GM18873 (cell line): ENCODE measurements around the gene NKX2-4.
"Not testable (repeated sequence)": the region's sequence is repeated elsewhere in the genome, so short reads cannot be mapped to it uniquely, and the experiment has no call there.

Source experiments
- ATAC-seq: cut with Tn5 transposase; IDR thresholded peaks from one replicate; pipeline ENCODE4 v1.9.1; 2021; ENCODE audit warnings: mild to moderate bottlenecking, moderate library complexity, moderate number of reproducible peaks; ENCODE audit not compliant: unreplicated experiment, low FRiP score

The NKX2-4 gene

DNA sequence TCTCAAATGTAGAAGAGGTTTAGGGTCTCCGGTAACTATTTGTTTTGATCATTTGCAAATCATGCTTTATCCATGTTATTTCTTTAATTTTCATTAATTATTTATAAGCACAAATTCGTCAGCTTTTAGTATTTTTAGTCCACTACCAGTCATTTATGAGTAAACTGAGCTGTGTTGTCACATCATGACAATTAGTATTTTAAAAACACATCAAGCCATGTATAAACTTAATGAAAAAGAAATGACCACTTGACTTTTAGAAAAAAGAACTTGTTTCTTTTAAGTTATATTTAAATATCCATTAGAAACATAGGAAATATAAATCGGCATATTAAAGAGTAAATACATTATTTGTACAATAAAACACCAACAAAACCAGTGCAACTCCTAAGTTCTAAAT is 2.8 kb downstream of the NKX2-4 start:
- no peak for ATAC-seq

DNA sequence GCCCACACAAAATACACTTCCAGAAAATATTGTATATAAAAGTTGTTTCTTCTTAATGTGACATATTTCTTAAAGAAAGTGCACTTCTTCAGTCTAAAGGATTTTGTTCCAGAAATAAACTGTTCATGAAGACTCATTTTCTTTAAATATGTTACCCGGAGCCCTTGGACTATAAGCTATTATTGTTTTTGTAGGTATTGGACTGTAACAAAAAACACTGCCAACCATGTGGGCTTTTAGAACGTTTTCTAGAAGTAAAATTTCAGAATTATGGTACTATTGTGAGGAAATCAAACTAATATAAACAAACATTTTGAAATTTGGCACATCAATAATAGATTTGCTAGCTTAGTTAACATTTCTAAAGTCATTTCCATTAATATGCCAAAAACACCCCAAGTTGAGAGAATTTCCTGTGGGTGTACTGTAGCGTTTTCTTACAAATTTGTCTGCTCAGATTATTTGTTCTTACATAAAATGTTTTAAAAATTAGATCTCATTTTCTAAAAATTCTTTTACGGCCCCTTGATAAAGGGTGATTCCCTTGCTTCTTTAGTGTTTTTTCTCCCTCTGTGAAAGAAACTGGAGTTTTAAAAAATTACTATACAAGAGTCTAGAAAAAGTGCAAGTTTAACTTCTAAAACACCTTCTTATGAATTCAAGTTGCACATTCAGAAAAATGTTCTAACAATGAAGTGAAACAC is 3.4 kb downstream of the NKX2-4 start:
- no peak for ATAC-seq

DNA sequence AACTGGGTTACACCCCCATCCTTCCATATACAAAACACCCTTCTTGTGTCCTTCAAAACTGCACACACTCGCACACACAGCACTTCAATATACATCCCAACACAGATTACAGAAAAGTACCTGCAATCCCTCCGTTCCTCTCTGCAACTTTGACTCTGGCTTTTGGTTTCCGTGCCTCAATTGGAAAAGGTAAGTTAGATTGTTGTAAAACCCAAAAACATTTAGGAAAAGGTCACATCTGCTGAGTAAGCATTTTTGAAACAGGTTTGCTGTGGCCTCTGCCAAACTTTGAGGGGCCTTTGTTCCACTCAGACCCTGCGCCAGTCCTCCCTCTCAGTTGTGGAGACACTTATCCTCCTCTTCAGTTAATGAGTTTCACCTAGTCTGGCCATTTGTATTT is 4.2 kb downstream of the NKX2-4 start:
- ATAC-seq = no peak

DNA sequence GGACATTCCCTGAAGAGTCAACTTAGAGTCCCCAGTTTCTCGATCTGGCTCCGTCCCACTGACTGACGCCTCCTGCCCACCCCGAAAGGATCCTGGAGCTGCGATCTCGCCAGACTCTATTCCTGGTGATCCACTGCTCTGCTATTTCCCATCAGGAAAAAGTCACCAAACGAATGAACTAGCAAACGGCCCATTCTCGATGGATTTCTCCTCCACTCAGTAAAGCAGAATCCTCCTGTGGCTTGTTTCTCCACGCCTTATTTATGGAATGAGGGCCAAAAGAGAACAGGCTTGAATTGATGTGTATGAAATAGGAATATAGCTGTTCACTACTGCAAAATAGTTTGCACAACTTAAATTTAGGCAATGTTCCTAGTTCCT is 5.4 kb downstream of the NKX2-4 start:
- no peak for ATAC-seq

DNA sequence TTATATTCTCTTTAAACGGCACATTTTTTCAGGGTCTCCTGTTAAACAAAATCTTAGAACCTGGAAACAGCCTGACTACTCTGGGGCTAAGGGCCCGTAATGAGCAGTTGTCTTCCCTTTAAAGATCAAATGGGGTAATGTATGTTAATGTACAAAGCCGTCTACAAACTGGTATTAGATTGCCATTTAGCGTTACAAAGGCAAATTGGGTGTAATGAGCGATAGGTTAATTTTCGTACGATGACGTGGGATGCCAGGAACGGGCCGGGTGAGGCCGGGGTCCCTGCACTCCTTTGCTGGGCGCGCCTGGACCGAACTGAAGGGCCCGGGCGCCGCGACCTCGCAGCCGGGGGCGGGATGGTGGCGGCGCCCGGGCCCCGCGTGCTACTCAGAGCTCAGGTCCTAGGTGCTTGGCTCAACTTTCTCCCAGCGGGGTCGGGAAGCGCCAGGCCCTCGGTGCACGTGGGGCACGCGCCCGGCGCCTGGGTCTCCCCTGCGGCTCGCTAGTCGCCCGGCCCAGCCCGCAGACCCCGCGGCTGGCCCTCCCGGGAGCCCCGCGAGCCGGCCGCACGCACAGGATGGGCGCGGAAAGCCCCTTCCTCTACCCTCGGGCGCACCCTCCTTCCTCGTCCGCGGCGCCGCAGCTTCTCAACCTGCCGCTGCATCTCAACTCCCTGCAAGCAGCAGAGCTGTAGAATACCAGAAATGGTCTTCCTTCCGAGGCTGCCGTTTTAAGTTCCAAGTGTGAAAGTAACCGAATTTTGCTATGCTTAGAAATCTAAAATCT is 5.9 kb downstream of the NKX2-4 start:
- no peak for ATAC-seq

DNA sequence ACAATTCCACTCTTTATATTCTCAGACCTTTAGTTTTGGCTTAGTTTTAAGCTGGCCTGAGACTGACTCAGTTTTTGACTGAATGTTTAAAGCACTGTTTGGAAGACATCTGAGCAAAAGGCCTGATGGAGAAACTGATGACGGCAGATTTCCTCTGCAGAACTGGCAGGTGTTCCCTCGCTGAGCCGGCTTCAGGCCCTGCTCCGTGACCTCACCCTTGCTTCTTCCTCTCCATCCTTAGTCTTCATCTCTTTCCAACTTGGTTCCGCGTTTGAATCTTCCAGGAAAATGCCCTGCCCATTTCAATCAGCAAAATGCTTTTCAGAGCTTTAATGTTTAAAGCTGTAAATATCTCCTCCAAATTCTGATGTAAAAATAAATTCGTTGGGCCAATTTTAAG is 6.6 kb downstream of the NKX2-4 start:
- ATAC-seq = no peak

DNA sequence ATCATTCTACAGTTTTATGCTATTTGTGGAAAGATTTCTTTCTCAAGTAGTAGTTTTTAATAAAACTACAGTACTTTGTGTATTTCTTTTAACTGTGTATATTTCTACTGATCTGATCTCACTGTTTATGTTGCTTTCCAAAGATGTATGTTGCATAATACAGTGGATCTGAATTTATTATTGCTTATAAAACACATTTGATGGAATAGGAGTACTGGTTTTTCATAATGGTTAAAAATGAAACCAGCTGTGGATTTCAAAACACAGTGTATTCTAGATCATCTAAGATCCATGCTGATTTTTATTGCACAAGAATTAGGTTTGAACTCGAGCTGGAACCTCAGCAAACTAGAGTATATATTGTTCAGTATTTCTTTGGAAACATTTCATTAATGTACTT is 8.0 kb downstream of the NKX2-4 start:
- no peak for ATAC-seq

DNA sequence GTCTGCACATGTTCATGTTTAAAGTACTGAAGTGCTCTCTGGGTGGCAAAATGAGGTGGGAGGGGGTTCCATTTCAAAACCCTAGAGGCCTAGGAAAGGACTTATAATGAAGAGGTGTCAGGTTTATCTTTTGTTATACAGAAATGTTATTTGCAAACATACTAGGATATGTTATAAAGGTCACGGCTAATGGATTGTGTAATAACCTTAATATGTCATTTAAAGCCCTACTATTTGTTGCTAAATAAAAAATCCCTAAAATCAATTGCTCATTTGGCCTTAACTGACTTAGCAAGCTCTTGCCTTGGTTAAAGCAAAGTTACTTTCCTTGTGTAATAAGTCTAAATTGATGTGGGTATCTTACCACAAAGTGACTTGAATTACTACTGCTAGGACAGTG is 8.8 kb downstream of the NKX2-4 start:
- no peak for ATAC-seq

DNA sequence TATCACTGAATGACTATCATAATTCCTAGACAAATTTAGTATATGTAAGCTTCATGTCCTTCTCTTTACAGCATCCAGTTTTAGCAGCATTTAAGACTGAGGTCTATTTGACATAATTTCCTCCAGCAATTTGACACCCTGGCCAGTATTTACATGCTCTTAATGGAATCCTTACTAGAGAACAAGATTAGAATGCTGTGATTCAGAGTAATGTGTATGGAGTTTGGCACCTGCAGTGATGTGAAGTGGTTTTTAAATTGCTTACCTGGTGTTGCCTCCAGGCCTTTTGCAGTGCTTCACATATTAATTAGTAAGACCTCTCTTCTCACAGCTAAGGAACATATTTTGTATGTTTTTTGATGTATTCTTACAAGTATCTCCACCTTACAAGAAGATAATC is 9.8 kb downstream of the NKX2-4 start:
- no peak for ATAC-seq

DNA sequence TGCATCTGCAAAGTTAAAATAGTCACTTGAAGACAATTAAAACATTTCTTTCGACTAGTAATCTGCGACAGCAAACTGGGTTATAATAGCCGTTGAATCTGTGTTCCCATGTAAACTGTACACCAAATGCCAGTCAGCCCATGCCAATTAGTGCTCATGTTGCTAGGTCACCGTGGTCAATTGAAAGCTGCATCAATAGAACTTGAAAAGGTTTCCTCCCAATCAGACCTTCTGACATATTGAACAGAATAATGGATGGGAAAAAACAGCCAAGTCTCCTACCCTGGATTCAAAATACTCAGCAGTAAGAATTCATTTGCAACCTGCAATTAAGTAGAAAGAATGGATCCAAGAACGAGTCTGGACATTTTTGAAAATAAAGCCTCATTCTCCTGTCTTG is 11.2 kb downstream of the NKX2-4 start:
- ATAC-seq = no peak

DNA sequence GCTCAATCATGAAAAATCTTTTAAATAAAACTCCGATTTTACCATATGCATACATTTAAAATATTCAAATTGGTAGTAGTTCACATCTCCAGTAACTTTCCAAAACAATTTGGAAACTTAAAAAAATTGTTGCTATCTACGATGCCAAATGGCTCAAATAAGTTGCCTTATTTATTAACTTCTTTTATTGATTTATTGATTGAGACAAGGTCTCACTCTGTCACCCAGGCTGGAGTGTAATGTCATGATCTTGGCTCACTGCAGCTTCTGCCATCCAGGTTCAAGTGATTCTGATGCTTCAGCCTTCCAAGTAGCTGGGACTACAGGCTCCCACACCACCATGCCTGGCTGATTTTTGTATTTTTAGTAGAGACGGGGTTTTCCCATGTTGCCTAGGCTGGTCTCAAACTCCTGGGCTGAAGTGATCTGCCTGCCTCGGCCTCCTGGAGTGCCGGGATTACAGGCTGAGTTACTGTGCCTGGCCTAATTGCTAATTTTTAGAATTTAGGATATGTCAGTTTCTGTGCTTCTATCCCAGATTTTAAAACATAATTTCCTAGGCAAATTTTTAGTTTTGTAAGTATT is 12.9 kb downstream of the NKX2-4 start:
- no peak for ATAC-seq

DNA sequence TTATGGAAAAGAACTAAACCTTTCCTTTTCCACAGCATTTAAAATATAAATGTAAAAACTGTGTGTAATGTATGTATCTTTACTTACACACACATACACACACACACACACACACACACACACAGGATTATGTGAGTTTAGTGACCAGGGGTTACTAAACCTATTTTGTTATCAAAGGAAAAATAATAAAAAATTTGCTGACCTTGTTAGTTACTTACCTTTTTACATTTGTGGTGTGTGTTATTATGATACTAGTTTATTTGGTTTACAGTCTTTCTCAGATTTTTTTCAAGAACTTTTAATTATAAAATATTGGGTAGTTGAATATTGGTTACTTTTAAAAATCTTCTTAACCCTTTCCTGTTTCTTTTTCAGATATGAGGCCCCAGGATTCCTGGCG is 15.7 kb downstream of the NKX2-4 start:
- ATAC-seq = no peak

DNA sequence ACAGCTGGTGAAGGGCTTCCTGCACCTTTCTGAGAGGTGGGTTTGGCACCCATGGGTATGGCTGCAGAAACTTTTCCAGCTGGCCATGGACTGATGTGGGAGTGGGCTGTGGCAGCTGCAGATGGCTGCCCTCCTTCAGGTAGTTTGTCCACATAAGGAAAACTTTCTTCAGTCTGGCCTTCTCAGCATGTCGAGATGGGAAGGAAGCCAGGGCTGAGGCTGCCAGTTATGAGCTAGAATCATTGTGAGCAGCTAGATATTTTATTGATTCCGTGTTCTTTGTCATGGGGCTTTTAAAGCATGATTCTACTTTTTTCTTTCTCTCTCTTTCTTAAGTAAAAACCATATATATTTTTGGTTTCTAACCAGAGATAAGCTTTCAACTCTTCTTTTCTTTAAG is 16.6 kb downstream of the NKX2-4 start:
- ATAC-seq = no peak

DNA sequence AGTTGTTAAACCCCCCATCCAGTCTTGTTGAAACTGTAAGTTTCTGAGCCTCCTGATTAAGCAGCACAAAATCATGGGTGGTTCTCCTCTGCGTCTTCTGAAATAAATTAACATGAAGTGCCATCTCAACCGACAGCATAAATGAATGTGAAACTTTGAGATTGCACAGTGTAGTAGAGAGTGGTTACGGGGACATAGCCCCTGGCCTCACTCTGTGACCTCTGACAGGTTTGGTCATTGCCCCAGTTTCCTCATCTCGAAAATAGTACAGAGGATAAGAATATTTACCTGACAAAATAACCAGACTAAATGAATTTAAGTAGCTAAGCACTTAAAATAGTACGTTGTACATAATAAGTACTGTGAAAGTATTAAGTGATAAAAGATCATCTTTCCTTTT is 19.1 kb downstream of the NKX2-4 start:
- ATAC-seq = no peak

DNA sequence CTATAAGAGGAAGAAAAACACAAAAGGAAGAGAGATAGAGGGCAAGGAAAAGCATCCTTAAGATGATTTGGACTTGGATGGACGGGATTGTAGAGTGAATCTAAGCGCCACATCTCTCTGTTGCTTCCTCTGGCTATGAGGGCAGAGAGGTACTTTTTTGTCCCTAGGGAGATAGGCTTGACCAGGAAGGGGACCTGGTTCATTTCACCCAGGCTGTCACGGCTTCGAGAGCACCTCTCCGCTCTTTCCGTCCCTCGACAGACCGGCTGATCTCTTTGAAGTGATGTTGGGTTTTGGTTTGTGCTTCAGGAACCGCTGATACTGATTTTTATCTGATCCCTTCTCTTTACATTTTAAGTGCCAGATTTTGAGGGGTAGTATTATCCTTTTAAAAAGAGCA is 19.6 kb downstream of the NKX2-4 start:
- ATAC-seq = no peak

DNA sequence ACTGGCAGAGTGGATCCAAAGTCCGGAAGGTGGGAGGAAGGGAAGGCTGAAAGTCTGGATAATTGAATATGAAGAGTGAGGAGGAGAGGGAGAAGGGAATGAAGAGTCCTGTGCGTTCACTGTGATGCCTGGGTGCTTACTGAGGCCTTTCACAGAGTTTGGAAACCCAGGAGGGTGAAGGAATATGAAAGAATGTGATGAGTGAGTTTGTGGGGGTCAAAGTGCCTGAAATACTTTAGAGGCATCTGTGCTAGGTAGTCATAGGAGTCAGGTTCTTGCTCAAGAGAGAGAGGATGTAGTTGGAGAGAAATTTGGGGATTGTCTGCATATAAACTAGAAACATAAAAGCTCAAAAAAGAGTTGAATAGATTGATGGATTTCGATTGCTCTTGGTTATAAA is 20.7 kb downstream of the NKX2-4 start:
- no peak for ATAC-seq

DNA sequence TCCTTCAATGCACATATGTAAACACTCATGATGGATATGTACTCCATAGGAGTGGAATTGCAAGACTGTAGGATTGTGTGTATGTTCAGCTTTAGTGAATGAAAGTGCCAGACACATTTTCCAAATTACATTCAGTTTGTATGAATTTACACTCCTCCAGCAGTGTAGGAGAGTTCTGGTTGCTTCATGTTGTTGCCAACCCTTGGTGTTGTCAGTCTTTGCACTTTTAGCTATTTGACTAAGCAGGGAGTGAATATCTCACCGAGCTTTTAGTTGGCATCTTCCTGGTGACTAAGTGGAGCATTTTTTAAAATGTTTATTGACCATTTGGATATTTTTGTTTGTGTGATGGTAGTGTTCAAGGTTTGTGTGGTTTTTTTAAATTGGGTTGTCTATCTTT is 23.9 kb downstream of the NKX2-4 start:
- ATAC-seq = no peak

DNA sequence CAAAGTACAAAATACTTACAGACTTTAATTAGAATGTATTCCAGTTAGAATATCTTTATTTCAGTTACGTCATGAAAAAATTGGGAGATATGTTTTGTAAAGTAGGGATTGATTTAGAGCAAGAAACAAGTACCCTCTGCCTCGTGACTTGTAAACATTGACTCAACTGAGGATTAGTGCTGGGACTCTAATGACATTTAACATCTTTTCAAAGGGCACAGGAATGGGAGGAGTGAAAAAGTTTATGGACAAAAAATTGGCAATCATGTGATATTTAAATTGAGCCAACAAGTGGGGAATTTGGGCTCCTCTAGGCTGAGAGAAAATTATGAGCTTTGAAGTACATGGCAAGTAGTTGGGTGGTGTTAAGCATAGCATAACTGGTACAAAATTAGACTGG is 25.3 kb downstream of the NKX2-4 start:
- ATAC-seq = no peak

DNA sequence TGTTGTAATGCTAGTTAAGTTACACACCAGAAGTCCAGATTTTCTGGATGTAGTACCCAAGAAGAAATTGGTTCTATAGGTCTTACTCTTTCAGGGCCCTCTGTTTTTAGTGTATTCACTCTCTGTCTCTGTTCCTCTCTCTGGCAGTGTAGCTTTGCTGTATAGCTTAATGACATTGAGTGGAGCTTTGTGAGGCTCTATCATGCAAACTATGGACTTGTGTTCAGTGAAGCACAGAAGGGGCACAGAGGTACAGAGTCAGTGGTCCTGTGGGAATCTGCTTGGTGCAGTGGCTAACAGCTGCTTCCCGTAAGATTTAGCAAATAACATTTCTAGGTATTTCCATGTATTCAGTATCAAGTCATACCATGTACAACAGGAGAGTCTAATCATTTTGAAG is 26.1 kb downstream of the NKX2-4 start:
- ATAC-seq = no peak

DNA sequence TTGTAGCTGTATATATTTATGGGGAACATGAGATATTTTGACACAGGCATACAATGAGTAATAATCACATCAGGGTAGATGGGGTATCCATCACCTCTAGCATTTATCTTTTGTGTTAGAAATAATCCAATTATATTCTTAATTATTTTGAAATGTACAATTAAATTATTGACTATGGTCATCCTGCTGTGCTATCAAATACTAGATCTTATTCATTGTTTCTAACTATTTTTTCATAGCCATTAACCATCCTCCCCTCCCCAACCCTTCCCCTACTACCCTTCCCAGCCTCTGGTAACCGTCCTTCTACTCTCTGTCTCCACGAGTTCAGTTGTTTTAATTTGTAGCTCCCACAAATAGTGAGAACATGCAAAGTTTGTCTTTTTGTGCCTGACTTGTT is 28.5 kb downstream of the NKX2-4 start:
- ATAC-seq = no peak

DNA sequence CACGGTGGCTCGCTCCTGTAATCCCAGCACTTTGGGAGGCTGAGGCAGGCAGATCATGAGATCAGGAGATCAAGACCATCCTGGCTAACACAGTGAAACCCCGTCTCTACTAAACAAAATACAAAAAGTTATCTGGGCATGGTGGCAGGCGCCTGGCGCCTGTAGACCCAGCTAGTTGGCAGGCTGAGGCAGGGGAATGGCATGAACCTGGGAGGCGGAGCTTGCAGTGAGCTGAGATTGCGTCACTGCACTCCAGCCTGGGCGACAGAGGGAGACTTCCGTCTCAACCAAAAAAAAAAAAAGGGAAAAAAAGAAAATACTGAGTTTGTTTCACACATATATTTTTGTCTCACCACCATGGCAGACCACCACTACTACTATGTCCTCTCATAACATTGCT is 31.1 kb downstream of the NKX2-4 start:
- not testable (repeated sequence) for ATAC-seq

DNA sequence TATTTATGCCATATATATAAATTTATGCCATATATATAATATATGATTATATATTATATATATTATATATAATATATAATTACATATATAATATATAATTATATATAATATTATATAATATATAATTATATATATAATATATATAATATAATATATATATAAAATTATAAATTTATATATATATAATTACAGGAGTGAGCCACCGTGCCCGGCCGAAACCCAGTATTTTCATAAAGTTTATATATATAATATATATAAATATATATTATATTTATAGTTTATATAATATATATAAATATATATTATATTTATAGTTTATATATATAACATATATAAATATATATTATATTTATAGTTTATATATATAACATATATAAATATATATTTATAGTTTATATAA is 31.6 kb downstream of the NKX2-4 start:
- no peak for ATAC-seq
